RWPE2 (cell line): Measurements from ENCODE around the gene EXD3.

ENCODE experiments used
- ATAC-seq: fragments of 200-7000 bp; cut with Tn5 transposase; 3 replicates; pipeline ENCODE4 v1.9.1; 2021; ENCODE audit warnings: low read depth
- DNase-seq: peaks from one replicate; pipeline ENCODE4 v3.0.0-alpha.2; 2020; ENCODE audit warnings: low spot score
- H3K27ac ChIP-seq: fragments of 450-650 bp; 2 replicates; pipeline ENCODE4 v1.5.1; 2017; ENCODE audit warnings: mild to moderate bottlenecking; ENCODE audit not compliant: poor library complexity, severe bottlenecking
- H3K27me3 ChIP-seq: fragments of 250-450 bp; sonication (Bioruptor Pico); 2 replicates; pipeline ENCODE4 v1.5.1; 2021; ENCODE audit warnings: mild to moderate bottlenecking, moderate library complexity; ENCODE audit not compliant: insufficient read depth, poor library complexity, severe bottlenecking
- H3K36me3 ChIP-seq: fragments of 250-450 bp; sonication (Bioruptor Pico); 2 replicates; pipeline ENCODE4 v1.5.1; 2020; ENCODE audit warnings: low read depth, mild to moderate bottlenecking, moderate library complexity
- H3K4me1 ChIP-seq: fragments of 250-450 bp; sonication (Bioruptor Pico); 2 replicates; pipeline ENCODE4 v1.5.1; 2021; ENCODE audit warnings: mild to moderate bottlenecking, moderate library complexity; ENCODE audit not compliant: insufficient read depth, poor library complexity, severe bottlenecking
- H3K4me3 ChIP-seq: fragments of 250-450 bp; sonication (Bioruptor Pico); 2 replicates; pipeline ENCODE4 v1.5.1; 2021; ENCODE audit warnings: mild to moderate bottlenecking, moderate library complexity; ENCODE audit not compliant: severe bottlenecking
- H3K9me3 ChIP-seq: fragments of 250-450 bp; sonication (Bioruptor Pico); 2 replicates; pipeline ENCODE4 v1.5.1; 2021; ENCODE audit warnings: mild to moderate bottlenecking, moderate library complexity; ENCODE audit not compliant: severe bottlenecking
- TF ChIP-seq, protein P1 (sequence below): fragments of 450-650 bp; IDR thresholded peaks from one replicate; pipeline ENCODE4 v1.5.1; 2017; ENCODE audit warnings: mild to moderate bottlenecking, moderate library complexity; ENCODE audit not compliant: poor library complexity, severe bottlenecking

EXD3 gene

DNA sequence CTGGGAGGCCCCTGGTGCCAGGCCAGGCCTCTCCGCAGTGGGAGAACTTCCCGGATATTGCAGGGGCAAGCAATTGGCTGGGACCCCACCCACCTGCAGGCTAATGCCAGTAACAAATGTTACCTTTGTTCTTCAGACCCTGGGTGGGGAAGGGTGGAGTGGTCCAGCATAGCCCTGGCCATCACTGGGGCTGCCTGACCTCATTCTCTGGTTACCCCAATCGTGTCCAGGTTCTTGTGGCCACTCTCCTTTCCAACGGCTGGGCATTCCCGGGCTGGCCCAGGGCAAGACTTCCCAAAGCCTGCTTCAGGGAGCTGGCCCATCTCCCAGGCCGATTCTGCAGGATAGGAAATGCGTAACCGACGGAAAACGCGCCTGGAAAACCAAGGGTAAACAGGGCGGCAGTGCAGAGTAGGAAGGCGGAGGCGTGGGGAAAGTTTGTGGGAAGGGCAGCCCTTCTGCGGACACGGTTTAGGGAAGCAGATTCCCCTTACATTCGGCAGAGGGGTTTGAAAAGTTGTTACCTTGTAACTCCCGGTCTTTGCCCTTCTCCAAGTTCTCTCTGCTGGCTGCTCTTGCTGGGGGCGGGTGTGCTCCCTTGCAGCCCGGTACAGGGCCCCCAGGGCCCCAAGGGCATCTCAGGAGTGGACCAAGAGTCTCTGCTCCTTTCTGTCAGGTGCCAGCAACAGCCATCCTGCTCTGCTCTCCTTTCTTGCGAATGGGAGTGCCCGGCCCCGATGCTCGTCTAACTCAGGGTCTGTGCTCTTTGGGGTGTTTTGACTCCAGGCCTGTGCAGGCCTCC lies 124.4 kb downstream of the EXD3 start:
- TF ChIP-seq, protein P1, sequence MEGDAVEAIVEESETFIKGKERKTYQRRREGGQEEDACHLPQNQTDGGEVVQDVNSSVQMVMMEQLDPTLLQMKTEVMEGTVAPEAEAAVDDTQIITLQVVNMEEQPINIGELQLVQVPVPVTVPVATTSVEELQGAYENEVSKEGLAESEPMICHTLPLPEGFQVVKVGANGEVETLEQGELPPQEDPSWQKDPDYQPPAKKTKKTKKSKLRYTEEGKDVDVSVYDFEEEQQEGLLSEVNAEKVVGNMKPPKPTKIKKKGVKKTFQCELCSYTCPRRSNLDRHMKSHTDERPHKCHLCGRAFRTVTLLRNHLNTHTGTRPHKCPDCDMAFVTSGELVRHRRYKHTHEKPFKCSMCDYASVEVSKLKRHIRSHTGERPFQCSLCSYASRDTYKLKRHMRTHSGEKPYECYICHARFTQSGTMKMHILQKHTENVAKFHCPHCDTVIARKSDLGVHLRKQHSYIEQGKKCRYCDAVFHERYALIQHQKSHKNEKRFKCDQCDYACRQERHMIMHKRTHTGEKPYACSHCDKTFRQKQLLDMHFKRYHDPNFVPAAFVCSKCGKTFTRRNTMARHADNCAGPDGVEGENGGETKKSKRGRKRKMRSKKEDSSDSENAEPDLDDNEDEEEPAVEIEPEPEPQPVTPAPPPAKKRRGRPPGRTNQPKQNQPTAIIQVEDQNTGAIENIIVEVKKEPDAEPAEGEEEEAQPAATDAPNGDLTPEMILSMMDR = no peak
- H3K9me3 ChIP-seq = no peaks in the 10 kb centered on the region
- DNase-seq = no peak
- H3K27me3 ChIP-seq = peaks cover 4% of the 10 kb centered on the region
- no peak overlapping the region for H3K4me3 ChIP-seq
- H3K36me3 ChIP-seq = no peaks in the 10 kb centered on the region
- peaks cover 14% of the 10 kb centered on the region for H3K4me1 ChIP-seq
- no peak for ATAC-seq
- no peak overlapping the region for H3K27ac ChIP-seq

DNA sequence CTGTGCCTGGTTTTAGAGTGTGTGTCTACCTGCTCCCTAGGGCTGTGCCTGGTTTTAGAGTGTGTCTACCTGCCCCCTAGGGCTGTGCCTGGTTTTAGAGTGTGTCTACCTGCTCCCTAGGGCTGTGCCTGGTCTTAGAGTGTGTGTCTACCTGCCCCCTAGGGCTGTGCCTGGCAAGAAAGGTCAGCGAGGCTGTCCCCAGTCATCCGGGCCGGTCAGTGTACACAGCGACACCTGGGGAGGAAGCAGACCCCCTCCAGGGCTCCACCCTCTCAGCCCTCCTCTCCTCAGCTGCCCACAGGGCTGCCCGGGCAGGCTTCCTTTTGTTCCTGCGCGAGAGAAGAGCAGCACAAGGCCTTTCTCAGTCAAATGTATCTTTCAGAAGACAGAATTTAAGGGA lies 125.0 kb downstream of the EXD3 start:
- H3K4me3 ChIP-seq = no peak overlapping the region
- TF ChIP-seq, protein P1 = no peak
- peaks cover 4% of the 10 kb centered on the region for H3K27me3 ChIP-seq
- no peak for DNase-seq
- ATAC-seq = no peak
- H3K36me3 ChIP-seq = no peaks in the 10 kb centered on the region
- no peaks in the 10 kb centered on the region for H3K9me3 ChIP-seq
- no peak overlapping the region for H3K27ac ChIP-seq
- H3K4me1 ChIP-seq = peaks cover 10% of the 10 kb centered on the region

DNA sequence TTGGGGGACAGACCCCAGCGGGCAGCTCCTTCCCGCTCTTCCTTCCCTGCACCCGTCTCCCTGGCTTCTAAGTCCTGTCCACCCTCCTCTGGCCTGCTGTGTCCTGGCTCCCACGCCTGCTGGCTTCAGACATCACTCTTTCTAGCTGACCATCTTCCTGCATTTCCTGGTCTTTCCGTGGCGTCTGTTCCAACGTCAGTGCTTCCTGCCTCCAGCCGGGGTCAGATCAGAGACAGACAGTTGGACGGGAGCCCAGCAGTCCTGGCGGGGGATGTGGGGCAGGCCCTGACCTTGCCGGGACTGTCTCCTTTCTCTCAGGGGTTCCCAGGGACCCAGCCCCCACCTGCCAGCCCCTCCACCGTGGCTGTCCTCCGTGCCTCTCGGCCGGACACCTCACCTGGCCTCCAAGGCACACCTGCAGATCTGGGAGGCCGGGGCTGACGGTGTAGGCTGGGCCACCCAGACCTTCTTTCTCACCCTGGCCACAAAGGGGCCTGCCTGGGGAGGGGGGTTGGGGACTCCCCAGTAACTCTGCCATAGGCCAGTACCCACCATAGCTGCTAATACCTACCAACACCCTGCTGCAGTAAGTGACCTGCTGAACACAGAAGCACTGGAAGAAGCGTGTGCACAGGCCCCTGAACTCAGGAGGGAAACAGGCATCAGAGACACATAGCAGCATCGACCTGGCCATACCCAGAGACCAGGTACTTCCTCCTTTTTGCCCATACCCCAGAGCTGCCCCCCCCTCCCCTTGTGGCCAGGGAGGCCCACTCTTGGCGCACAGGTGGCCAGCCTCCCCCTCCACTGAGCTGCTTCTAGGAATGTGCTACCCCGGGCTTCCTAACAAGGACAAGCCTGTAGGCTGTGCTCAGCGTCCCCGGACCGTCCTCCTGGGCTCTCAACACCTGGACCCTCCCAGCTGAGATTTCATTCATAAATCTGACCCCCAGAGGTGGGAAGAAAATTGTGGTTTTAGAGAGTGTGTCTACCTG lies 126.0 kb downstream of the EXD3 start:
- H3K9me3 ChIP-seq = no peaks in the 10 kb centered on the region
- ATAC-seq (no peak), DNase-seq (no peak)
- no peaks in the 10 kb centered on the region for H3K36me3 ChIP-seq
- H3K4me3 ChIP-seq = no peak overlapping the region
- peaks cover 7% of the 10 kb centered on the region for H3K4me1 ChIP-seq
- TF ChIP-seq, protein P1 = no peak
- peaks cover 4% of the 10 kb centered on the region for H3K27me3 ChIP-seq
- no peak overlapping the region for H3K27ac ChIP-seq

DNA sequence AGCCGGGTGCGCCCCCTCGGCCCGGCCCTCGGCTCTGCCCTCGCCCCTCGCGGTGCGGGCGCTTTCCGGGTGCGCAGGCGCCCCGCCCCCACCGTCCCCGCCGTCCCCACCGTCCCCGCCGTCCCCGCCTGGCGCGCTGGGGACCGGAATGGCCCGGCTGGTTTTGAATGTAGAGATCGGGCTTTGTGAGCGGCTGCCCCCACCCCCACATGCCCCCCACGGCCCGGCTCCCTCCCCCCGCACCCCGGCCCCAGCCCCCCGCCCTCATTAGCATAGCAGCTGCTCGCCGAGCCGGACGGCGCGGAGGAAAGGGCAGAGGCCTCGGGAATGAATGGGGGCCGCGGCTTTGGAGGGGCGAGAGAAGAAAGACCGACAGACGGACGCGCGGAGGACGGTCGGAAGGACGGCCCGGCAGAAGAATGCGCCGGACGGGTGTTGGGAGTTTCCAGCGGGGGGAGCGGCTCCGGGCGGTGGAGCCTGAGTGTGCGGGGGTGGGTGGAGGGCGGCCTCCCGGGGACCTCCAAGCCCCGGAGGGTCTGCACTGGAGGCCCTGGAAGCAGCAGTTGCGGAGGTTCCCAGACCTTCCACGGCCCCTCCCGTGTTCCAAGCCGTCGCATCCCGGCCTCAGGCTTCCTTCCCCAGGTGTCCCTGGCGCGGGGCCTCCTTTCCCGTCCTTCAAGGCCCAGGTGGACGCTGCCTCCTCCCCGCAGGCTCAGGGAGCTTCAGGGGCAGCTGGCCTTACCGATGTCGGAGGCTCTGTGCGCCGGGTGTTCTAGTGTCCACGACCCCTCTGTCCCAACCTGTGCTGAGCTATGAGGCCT lies 126.9 kb downstream of the EXD3 start:
- Histone ChIP-seq H3K36me3 (no peaks in the 10 kb centered on the region), H3K27ac (no peak overlapping the region), H3K27me3 (peaks cover 4% of the 10 kb centered on the region), H3K9me3 (no peaks in the 10 kb centered on the region), H3K4me3 (peak overlapping the region; percentile 52), H3K4me1 (peaks cover 7% of the 10 kb centered on the region)
- ATAC-seq (no peak), DNase-seq (no peak)
- TF ChIP-seq, protein P1 = no peak
